Right lobe of liver (tissue), 4 donors: ENCODE data around the gene CIAO3.

ENCODE experiments used
- CTCF ChIP-seq, 4 donors: fragments of 200-600 bp in 3 of 4; fragments of 450-650 bp in 1 of 4; IDR thresholded peaks; one replicate each; pipeline versions ENCODE4 v1.5.1 to v1.8.0; 2016 to 2022; ENCODE audit warnings: antibody characterized with exemption in 4 of 4, mild to moderate bottlenecking in 2 of 4
- POLR2A ChIP-seq: fragments of 450-650 bp; IDR thresholded peaks from one replicate; pipeline ENCODE4 v1.6.1; 2017; ENCODE audit warnings: antibody characterized with exemption, mild to moderate bottlenecking
- donor health status: DM: no; HTN: no; CAD: no.
- donor health status: DM: no; HTN: no; CAD: no.
- donor health status: DM: no; HTN: yes; CAD: no.

GRCh38 chr16:781346-782010 lies 40.7 kb upstream of the CIAO3 start:
- no peak for TF ChIP-seq CTCF (IDR thresholded peaks at IDR 0.05)
- no peak for TF ChIP-seq POLR2A
